GM12878 (cell line): ENCODE results near the gene JDP2. TPM values are rescaled to one million over a fixed set of nuclear protein-coding genes. Genes with fewer than 3 reads are reported as not detected.

Experiments used
- IKZF1 ChIP-seq: fragments of 450-650 bp; conservative IDR thresholded peaks from 2 replicates; pipeline ENCODE4 v1.6.1; 2017; ENCODE audit warnings: antibody characterized with exemption, mild to moderate bottlenecking
- JUNB ChIP-seq: IDR thresholded peaks from 2 replicates; pipeline ENCODE4 v1.6.1; 2016; ENCODE audit warnings: antibody characterized with exemption, mild to moderate bottlenecking
- JUND ChIP-seq: IDR thresholded peaks from 2 replicates; pipeline ENCODE4 v1.6.1; 2012; ENCODE audit warnings: low read depth, mild to moderate bottlenecking, low read length, improper control_type of control experiment, moderate library complexity
- KAT2A ChIP-seq: conservative IDR thresholded peaks from 2 replicates; pipeline ENCODE4 v1.6.1; 2011; ENCODE audit warnings: low read depth, low read length; ENCODE audit not compliant: control insufficient read depth
- NBN ChIP-seq: fragments of 450-650 bp; IDR thresholded peaks from 2 replicates; pipeline ENCODE4 v1.6.1; 2016
- NFYB ChIP-seq: IDR thresholded peaks from 2 replicates; pipeline ENCODE4 v1.6.1; 2011; ENCODE audit warnings: low read depth, mild to moderate bottlenecking, low read length, improper control_type of control experiment, moderate library complexity; ENCODE audit not compliant: insufficient read depth
- PAX5 ChIP-seq: IDR thresholded peaks from 2 replicates; pipeline ENCODE4 v1.6.1; 2011; ENCODE audit warnings: low read depth, low read length, borderline replicate concordance
- SMARCA5 ChIP-seq: fragments of 450-650 bp; IDR thresholded peaks from 2 replicates; pipeline ENCODE4 v1.6.1; 2017; ENCODE audit warnings: mild to moderate bottlenecking
- polyA plus RNA-seq, 11 experiments: library from polyadenylated mRNA; depleted of rRNA in 4 of 11; unstranded in 6 of 11; stranded (reverse) in 5 of 11; fragments of >200 nt; fragmentation: Nextera tagmentation in 4 of 11; fragmentation: Illumina TruSeq in 1 of 11; extraction: Ambion mirVana in 4 of 11; extraction: Trizol in 1 of 11; gene quantifications; 1 replicate in 1 of 11; 2 replicates in 10 of 11; pipeline versions ENCODE4 v1.2.1 to v1.2.3, GENCODE V29; 2011 to 2016; ENCODE audit warnings: inconsistent platforms in 2 of 11, missing spikeins in 2 of 11, low read depth in 1 of 11
- total RNA-seq, 4 experiments: library from RNA; depleted of rRNA in 3 of 4; stranded (reverse); fragments of >200 nt in 3 of 4; fragmentation: Illumina TruSeq in 1 of 4; extraction: Trizol in 1 of 4; gene quantifications; 2 replicates each; pipeline versions ENCODE4 v1.2.1 to v1.2.3, GENCODE V29; 2013 to 2021
- TF ChIP-seq, protein P1 (sequence below): fragments of 450-650 bp; IDR thresholded peaks from 2 replicates; pipeline ENCODE4 v1.6.1; 2018; ENCODE audit warnings: mild to moderate bottlenecking, low read depth, moderate library complexity; ENCODE audit not compliant: partially characterized antibody
- TF ChIP-seq, protein P2 (sequence below): IDR thresholded peaks from 2 replicates; pipeline ENCODE4 v1.6.1; 2012; ENCODE audit warnings: low read depth, low read length, improper control_type of control experiment
- TF ChIP-seq, protein P3 (sequence below): fragments of 450-650 bp; formaldehyde crosslinking; IDR thresholded peaks from 2 replicates; pipeline ENCODE4 v1.5.0; 2022; ENCODE audit warnings: mild to moderate bottlenecking, missing genetic modification characterization

JDP2 gene
- total and polyA plus RNA-seq, 10 of the 15 experiments (the other 5 are each of a cell fraction or from before 2014, with no cell fraction given) = 0.71 to 21.3 (median 11.2) TPM

DNA sequence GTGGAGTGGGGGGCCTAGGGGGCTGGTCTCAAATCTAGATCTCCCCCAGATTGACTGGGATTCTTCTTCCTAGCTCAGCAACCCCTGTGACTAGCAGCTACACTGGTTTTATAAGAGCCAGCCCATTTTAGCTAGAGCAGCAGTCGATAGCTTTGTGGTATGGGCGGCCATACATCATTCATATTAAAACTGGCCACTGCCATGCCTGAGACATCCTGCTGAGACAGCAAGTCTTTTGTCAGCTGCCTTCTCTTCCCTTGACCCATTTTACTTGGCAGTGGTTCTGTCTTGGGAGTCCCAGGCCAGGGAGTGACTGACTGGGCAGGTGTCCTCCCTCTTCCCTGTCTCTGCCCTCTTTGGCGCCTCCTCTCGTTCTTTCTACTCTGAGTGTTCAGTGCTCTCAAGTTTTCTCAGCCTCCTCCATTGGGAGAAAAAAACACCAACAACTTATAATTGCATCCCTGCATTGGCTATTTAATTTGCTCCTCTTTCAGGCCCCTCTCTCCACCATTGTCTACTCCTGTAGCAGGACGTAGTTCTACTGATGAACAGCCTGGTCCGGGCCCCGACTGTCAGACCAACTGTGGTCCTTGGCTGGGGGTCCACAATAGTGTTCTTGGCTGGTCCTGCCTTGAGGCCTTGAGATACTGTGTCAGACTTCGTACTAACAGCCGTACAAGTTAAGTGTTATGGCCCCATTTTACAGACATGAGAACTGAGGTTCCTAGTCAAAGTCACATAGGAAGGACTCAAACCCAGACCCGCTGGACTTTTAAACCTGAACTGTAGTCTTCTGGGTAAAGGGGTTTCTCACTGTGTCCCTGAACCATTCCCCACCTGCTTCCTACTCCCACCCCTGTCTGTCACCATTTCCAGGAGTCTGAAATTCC is 18.3 kb upstream of the JDP2 start (continued):
- TF ChIP-seq, protein P1, sequence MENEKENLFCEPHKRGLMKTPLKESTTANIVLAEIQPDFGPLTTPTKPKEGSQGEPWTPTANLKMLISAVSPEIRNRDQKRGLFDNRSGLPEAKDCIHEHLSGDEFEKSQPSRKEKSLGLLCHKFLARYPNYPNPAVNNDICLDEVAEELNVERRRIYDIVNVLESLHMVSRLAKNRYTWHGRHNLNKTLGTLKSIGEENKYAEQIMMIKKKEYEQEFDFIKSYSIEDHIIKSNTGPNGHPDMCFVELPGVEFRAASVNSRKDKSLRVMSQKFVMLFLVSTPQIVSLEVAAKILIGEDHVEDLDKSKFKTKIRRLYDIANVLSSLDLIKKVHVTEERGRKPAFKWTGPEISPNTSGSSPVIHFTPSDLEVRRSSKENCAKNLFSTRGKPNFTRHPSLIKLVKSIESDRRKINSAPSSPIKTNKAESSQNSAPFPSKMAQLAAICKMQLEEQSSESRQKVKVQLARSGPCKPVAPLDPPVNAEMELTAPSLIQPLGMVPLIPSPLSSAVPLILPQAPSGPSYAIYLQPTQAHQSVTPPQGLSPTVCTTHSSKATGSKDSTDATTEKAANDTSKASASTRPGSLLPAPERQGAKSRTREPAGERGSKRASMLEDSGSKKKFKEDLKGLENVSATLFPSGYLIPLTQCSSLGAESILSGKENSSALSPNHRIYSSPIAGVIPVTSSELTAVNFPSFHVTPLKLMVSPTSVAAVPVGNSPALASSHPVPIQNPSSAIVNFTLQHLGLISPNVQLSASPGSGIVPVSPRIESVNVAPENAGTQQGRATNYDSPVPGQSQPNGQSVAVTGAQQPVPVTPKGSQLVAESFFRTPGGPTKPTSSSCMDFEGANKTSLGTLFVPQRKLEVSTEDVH = no peak
- no peak for TF ChIP-seq NFYB
- TF ChIP-seq SMARCA5 = no peak
- TF ChIP-seq, protein P2, sequence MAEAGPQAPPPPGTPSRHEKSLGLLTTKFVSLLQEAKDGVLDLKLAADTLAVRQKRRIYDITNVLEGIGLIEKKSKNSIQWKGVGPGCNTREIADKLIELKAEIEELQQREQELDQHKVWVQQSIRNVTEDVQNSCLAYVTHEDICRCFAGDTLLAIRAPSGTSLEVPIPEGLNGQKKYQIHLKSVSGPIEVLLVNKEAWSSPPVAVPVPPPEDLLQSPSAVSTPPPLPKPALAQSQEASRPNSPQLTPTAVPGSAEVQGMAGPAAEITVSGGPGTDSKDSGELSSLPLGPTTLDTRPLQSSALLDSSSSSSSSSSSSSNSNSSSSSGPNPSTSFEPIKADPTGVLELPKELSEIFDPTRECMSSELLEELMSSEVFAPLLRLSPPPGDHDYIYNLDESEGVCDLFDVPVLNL = no peak
- TF ChIP-seq KAT2A = no peak
- no peak for TF ChIP-seq IKZF1
- TF ChIP-seq JUND = no peak
- TF ChIP-seq JUNB = no peak
- TF ChIP-seq PAX5 = no peak
- no peak for TF ChIP-seq NBN
- TF ChIP-seq, protein P3, sequence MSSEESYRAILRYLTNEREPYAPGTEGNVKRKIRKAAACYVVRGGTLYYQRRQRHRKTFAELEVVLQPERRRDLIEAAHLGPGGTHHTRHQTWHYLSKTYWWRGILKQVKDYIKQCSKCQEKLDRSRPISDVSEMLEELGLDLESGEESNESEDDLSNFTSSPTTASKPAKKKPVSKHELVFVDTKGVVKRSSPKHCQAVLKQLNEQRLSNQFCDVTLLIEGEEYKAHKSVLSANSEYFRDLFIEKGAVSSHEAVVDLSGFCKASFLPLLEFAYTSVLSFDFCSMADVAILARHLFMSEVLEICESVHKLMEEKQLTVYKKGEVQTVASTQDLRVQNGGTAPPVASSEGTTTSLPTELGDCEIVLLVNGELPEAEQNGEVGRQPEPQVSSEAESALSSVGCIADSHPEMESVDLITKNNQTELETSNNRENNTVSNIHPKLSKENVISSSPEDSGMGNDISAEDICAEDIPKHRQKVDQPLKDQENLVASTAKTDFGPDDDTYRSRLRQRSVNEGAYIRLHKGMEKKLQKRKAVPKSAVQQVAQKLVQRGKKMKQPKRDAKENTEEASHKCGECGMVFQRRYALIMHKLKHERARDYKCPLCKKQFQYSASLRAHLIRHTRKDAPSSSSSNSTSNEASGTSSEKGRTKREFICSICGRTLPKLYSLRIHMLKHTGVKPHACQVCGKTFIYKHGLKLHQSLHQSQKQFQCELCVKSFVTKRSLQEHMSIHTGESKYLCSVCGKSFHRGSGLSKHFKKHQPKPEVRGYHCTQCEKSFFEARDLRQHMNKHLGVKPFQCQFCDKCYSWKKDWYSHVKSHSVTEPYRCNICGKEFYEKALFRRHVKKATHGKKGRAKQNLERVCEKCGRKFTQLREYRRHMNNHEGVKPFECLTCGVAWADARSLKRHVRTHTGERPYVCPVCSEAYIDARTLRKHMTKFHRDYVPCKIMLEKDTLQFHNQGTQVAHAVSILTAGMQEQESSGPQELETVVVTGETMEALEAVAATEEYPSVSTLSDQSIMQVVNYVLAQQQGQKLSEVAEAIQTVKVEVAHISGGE (CRISPR knock-in tag) = no peak
